Tibial nerve (tissue), 4 donors: ENCODE results near the gene PHC2. TPM values are rescaled to one million over a fixed set of nuclear protein-coding genes. Genes with fewer than 3 reads are reported as not detected.
A peak's percentile ranks its signal among the peaks of the same experiment; 100 is the strongest.

Experiments used
- DNase-seq, 2 donors: peaks; one replicate each; pipeline ENCODE4 v3.0.0-alpha.2; 2019; ENCODE audit warnings: low spot score in 2 of 2
- H3K27ac ChIP-seq, 4 donors: fragments of 200-600 bp; sonication (generic) in 3 of 4; one replicate each; pipeline ENCODE4 v1.5.1; 2017 to 2019; ENCODE audit warnings: mild to moderate bottlenecking in 1 of 4
- H3K27me3 ChIP-seq, 2 donors: fragments of 200-600 bp; sonication (generic) in 1 of 2; one replicate each; pipeline versions ENCODE4 v1.5.1 to v1.6.0; 2017 to 2019
- H3K36me3 ChIP-seq, 3 donors: fragments of 200-600 bp; sonication (generic); one replicate each; pipeline ENCODE4 v1.5.1; 2018 to 2019
- H3K4me1 ChIP-seq, 4 donors: fragments of 200-600 bp; sonication (generic) in 3 of 4; one replicate each; pipeline ENCODE4 v1.5.1; 2017 to 2019
- H3K4me3 ChIP-seq, 4 donors: fragments of 200-600 bp; sonication (generic) in 3 of 4; one replicate each; pipeline ENCODE4 v1.5.1; 2017 to 2019; ENCODE audit warnings: mild to moderate bottlenecking in 1 of 4, moderate library complexity in 1 of 4
- H3K9me3 ChIP-seq, 4 donors: fragments of 200-600 bp; sonication (generic) in 3 of 4; one replicate each; pipeline ENCODE4 v1.5.1; 2017 to 2019
- EP300 ChIP-seq, 2 donors: sonication (generic); formaldehyde crosslinking; IDR thresholded peaks; one replicate each; pipeline ENCODE4 v1.6.1; 2017; ENCODE audit warnings: antibody characterized with exemption in 2 of 2, mild to moderate bottlenecking in 1 of 2
- POLR2A ChIP-seq, 2 donors: fragments of 450-650 bp; IDR thresholded peaks; one replicate each; pipeline ENCODE4 v1.6.1; 2017; ENCODE audit warnings: antibody characterized with exemption in 2 of 2, mild to moderate bottlenecking in 2 of 2, moderate library complexity in 2 of 2
- WGBS, 2 donors: methylation state at CpG; one replicate each; pipeline ENCODE4 v1.1.5; 2018; 5-methylcytosine and 5-hydroxymethylcytosine counted together
- total RNA-seq, 4 donors: library from RNA; depleted of rRNA; stranded (reverse); fragments of >200 nt; gene quantifications; one replicate each; pipeline ENCODE4 v1.1.0, GENCODE V29; 2016
- TF ChIP-seq, protein P1 (sequence below), 5 experiments: fragments of 200-600 bp in 3 of 5; fragments of 450-650 bp in 2 of 5; sonication (generic) in 3 of 5; IDR thresholded peaks; one replicate each; pipeline ENCODE4 v1.5.1; 2016 to 2019; ENCODE audit warnings: antibody characterized with exemption in 5 of 5, mild to moderate bottlenecking in 3 of 5, moderate library complexity in 2 of 5

The PHC2 gene
- total RNA-seq, 4 donors from 2014 or later: 152 to 458 (median 204) TPM

DNA sequence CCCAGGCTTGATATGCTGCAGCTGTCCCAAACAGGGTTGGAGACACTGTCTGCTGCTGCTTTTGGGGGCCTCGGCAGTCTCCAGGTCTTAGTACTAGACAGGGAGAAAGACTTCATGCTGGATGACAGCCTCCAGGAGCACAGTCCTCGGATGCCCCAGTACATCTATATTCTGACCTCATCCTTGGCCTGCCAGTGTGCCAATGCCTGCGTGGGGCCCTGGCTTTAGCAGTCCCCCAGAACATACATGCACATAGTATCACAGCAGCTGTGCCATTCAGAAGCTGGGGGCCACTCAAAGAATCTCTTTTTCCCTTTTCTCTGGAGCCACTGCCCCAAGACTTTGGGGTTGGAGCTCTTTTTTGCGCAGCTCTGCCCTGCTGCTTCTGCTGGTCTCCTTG, 37.1 kb upstream of the PHC2 start:
- no peaks in the 10 kb centered on the region for H3K36me3 ChIP-seq
- H3K27me3 ChIP-seq: no peaks in the 10 kb centered on the region
- DNase-seq: no peak
- H3K27ac ChIP-seq: no peak overlapping the region
- no peak overlapping the region for H3K4me3 ChIP-seq
- no peaks in the 10 kb centered on the region for H3K9me3 ChIP-seq
- TF ChIP-seq EP300 (IDR thresholded peaks at IDR 0.05): no peak
- TF ChIP-seq, protein P1, sequence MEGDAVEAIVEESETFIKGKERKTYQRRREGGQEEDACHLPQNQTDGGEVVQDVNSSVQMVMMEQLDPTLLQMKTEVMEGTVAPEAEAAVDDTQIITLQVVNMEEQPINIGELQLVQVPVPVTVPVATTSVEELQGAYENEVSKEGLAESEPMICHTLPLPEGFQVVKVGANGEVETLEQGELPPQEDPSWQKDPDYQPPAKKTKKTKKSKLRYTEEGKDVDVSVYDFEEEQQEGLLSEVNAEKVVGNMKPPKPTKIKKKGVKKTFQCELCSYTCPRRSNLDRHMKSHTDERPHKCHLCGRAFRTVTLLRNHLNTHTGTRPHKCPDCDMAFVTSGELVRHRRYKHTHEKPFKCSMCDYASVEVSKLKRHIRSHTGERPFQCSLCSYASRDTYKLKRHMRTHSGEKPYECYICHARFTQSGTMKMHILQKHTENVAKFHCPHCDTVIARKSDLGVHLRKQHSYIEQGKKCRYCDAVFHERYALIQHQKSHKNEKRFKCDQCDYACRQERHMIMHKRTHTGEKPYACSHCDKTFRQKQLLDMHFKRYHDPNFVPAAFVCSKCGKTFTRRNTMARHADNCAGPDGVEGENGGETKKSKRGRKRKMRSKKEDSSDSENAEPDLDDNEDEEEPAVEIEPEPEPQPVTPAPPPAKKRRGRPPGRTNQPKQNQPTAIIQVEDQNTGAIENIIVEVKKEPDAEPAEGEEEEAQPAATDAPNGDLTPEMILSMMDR (IDR thresholded peaks at IDR 0.05): no peak
- TF ChIP-seq POLR2A (IDR thresholded peaks at IDR 0.05): no peak
- 69 to 83% methylated on average over 2 to 4 of the region's 4 CpGs for WGBS, 2 donors
- peaks cover 0 to 34% (median 5%) of the 10 kb centered on the region in 4 donors for H3K4me1 ChIP-seq

DNA sequence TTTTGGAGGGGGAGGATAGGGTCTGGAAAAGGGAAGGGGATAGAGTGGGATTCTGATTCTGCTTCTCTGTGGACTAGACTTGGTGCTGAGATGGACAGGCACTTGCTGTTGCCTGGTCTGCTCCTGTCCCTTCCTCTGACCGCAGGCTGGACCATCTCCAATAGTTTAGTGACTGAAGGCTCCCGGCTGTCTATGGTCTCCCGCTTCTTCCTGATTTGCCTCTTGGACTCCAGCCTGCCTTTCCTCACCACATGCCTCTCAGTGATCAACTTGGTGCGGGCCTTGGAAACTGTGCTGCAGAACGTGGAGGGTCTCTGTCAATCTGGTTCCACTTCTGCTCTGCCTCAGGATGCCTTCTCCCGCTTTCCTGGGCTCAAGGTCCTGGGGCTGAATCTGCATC, 35.3 kb upstream of the PHC2 start:
- peak in 1 of 2 donors; percentile 19 for DNase-seq
- WGBS, 2 donors: 71 to 72% methylated on average over 6 of the region's 6 CpGs
- no peak overlapping the region for H3K27ac ChIP-seq
- peaks cover 0 to 28% (median 0%) of the 10 kb centered on the region in 4 donors for H3K4me1 ChIP-seq
- TF ChIP-seq, protein P1 (IDR thresholded peaks at IDR 0.05): no peak
- TF ChIP-seq POLR2A (IDR thresholded peaks at IDR 0.05) (no peak), EP300 (IDR thresholded peaks at IDR 0.05) (no peak)
- no peaks in the 10 kb centered on the region for H3K9me3 ChIP-seq
- H3K4me3 ChIP-seq: no peak overlapping the region
- H3K27me3 ChIP-seq: no peaks in the 10 kb centered on the region
- H3K36me3 ChIP-seq: no peaks in the 10 kb centered on the region

DNA sequence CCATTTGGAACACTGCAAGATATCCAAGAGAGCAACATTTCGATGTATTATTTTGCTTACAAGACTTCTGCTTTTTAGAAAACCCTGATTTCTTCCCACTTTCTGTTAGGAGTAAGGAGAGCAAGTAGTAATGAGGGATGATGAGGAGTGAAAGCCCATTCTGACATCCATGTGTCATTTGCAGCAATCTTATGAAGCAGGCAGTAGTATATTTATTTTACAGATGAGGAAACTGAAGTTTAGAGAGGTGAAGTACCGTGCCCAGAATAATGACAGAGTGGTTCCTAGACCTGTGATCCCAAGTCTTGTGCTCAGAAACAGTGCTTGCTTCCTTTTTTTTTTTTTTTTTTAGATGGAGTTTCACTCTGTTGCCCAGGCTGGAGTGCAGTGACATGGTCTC, 34.4 kb upstream of the PHC2 start:
- WGBS, 2 donors: 87 to 89% methylated on average over 2 of the region's 2 CpGs

DNA sequence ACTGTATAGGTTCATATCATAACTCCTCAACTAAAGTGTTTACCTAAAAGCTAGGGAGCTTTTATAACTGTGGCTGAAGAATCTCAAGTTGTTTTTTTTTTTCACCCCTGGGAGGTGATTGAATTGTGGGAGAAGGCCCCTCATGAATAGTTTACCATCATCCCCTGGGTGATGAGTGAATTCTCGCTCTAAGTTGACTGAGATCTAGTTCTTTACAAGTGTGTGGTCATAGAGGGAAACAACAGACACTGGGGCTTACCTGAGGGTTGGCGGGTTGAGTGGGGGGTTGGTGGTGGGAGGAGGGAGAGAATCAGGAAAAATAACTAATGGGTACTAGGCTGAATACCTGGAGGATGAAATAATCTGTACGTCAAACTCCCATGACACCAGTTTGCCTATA, 33.7 kb upstream of the PHC2 start:
- H3K9me3 ChIP-seq: no peaks in the 10 kb centered on the region
- H3K27me3 ChIP-seq: no peaks in the 10 kb centered on the region
- WGBS, 2 donors: 88 to 95% methylated on average over 3 of the region's 3 CpGs
- H3K4me3 ChIP-seq: no peak overlapping the region
- peaks cover 0 to 22% (median 0%) of the 10 kb centered on the region in 4 donors for H3K4me1 ChIP-seq
- H3K27ac ChIP-seq: no peak overlapping the region
- no peak for DNase-seq
- no peaks in the 10 kb centered on the region for H3K36me3 ChIP-seq
- TF ChIP-seq, protein P1 (IDR thresholded peaks at IDR 0.05): no peak
- TF ChIP-seq EP300 (IDR thresholded peaks at IDR 0.05): no peak
- no peak for TF ChIP-seq POLR2A (IDR thresholded peaks at IDR 0.05)

More for the DNA sequence above, 34.4 kb upstream of the PHC2 start:
- Histone ChIP-seq H3K4me3 (no peak overlapping the region), H3K36me3 (no peaks in the 10 kb centered on the region), H3K4me1 (peaks cover 0 to 25% (median 0%) of the 10 kb centered on the region in 4 donors), H3K9me3 (no peaks in the 10 kb centered on the region), H3K27ac (no peak overlapping the region), H3K27me3 (no peaks in the 10 kb centered on the region)
- no peak for TF ChIP-seq POLR2A (IDR thresholded peaks at IDR 0.05)
- TF ChIP-seq, protein P1 (IDR thresholded peaks at IDR 0.05): no peak
- no peak for TF ChIP-seq EP300 (IDR thresholded peaks at IDR 0.05)
- no peak for DNase-seq

DNA sequence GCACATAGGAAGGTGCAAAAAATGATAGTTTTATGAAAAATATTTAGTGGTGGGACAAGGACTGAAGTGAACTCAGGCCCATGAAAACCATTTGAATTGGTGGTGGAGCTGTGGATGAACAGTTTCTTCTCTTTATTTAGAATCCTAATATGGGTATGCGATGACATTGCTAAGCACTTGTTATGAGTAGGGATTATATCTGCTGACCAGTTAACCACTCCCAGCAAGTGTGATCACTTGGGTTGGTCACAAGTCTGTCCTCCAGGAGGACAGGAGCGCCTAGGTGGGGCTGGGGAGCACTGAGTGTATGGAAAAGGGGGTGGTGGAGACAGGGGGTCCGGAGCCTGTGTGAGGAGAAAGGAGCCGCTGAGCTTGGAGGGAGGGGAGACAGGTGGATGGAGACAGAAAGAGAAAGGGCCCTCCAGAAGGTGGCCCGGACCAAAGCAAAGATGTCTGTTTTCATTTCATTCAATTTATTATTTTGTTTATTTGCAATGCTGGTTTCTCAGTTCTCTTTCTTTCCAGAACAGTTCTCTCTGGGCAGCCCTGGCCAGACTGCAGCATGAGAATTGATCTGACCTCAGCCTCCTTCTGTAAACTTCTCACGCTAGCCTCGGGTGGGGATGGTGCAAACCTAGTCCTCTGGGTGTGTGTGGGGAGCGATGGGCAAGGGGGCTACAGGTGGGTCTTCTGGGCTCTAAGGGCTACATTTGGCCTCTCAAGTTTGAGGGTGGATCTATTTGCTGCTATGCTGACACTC, 31.7 kb upstream of the PHC2 start:
- H3K27me3 ChIP-seq: no peaks in the 10 kb centered on the region
- WGBS, 2 donors: 75 to 80% methylated on average over 8 of the region's 8 CpGs
- H3K27ac ChIP-seq: no peak overlapping the region

More for the DNA sequence above, 31.7 kb upstream of the PHC2 start:
- H3K36me3 ChIP-seq: no peaks in the 10 kb centered on the region
- TF ChIP-seq, protein P1 (IDR thresholded peaks at IDR 0.05): no peak
- TF ChIP-seq POLR2A (IDR thresholded peaks at IDR 0.05) (no peak), EP300 (IDR thresholded peaks at IDR 0.05) (no peak)
- no peak for DNase-seq
- H3K4me3 ChIP-seq: no peak overlapping the region
- no peaks in the 10 kb centered on the region for H3K9me3 ChIP-seq
- H3K4me1 ChIP-seq: peaks cover 0 to 18% (median 0%) of the 10 kb centered on the region in 4 donors
